NT2/D1 (cell line): Measurements from ENCODE around the gene SMARCC2.

Experiments
- SUZ12 ChIP-seq: IDR thresholded peaks from 2 replicates; pipeline ENCODE4 v1.6.1; 2011; ENCODE audit not compliant: insufficient read length, insufficient read depth; ENCODE audit errors: extremely low read depth
- YY1 ChIP-seq: IDR thresholded peaks from 2 replicates; pipeline ENCODE4 v1.6.1; 2011; ENCODE audit not compliant: insufficient read length, insufficient read depth
- ZNF274 ChIP-seq: IDR thresholded peaks from 2 replicates; pipeline ENCODE4 v1.6.1; 2011; ENCODE audit warnings: mild to moderate bottlenecking, low read depth, low read length

DNA sequence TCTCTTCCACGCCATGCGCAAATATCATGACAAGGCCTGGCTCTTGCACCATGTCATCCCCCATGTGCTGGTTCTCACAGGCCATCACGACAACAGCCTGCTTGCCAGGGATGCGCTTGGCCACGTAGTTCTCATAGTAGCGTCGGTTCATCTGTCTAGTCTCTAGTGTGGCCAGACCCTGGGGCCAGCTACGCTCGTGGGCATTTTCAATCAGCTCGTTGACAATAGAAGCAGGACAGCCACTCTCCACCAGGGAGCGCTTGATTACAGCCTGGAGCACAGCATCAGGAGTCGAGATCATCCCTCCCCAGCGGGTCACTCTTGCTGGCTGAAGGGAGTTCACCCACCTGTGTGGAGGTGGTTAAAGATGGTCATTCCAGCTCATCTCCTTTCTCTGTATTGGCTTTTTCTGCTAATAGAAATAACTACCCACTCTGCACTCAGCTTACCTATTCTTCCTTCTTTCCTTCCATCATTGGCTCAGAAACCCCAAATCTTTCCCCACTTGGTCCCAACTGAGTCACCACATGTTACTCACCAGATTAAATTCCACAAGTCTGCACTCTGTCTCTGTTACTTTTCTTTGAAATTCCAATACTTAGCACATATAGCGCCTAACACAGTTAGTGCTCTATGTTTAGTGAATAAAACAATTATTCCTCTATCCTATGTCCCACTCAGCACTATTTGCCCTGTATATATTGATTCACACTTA lies 17.3 kb upstream of the SMARCC2 start:
- TF ChIP-seq YY1 (no peak), SUZ12 (no peak), ZNF274 (no peak)
